Measurements from ENCODE around the gene GGN. TPM values are rescaled to one million over a fixed set of nuclear protein-coding genes. Genes with fewer than 3 reads are reported as not detected.

Gene GGN
- total and polyA plus RNA-seq, 2 of the 13 experiments (the other 11 are each of a cell fraction or from before 2014, with no cell fraction given) = not detected

- TF ChIP-seq ZNF557 (CRISPR knock-in tag; IDR thresholded peaks at IDR 0.05) (no peak), TIGD3 (CRISPR knock-in tag; IDR thresholded peaks at IDR 0.05; ENCODE audit: borderline replicate concordance) (no peak), MLLT10 (CRISPR knock-in tag; IDR thresholded peaks at IDR 0.05) (no peak), NR3C1 (CRISPR knock-in tag; IDR thresholded peaks at IDR 0.05) (no peak), MAFK (conservative IDR thresholded peaks at IDR 0.05 in 1 of 2, IDR thresholded peaks at IDR 0.05 in 1 of 2; ENCODE audit: low read length in 2 of 2) (peak; percentile 98 to 99), MAFG (CRISPR knock-in tag; IDR thresholded peaks at IDR 0.05) (peak; percentile 57; the same call in 1 of the 2 replicates), TBL1XR1 (IDR thresholded peaks at IDR 0.05; ENCODE audit: borderline replicate concordance, low read length, partially characterized antibody) (no peak), PAWR (CRISPR knock-in tag; IDR thresholded peaks at IDR 0.05; ENCODE audit: borderline replicate concordance) (no peak), ZC3H13 (CRISPR knock-in tag; IDR thresholded peaks at IDR 0.05) (no peak), ZNF121 (CRISPR knock-in tag; IDR thresholded peaks at IDR 0.05) (no peak), ARNTL (CRISPR knock-in tag; IDR thresholded peaks at IDR 0.05) (no peak), ZNF124 (CRISPR knock-in tag; IDR thresholded peaks at IDR 0.05) (no peak), ZEB1 (IDR thresholded peaks at IDR 0.05; ENCODE audit: insufficient replicate concordance, low read depth) (no peak)
- TF ChIP-seq, protein P1, sequence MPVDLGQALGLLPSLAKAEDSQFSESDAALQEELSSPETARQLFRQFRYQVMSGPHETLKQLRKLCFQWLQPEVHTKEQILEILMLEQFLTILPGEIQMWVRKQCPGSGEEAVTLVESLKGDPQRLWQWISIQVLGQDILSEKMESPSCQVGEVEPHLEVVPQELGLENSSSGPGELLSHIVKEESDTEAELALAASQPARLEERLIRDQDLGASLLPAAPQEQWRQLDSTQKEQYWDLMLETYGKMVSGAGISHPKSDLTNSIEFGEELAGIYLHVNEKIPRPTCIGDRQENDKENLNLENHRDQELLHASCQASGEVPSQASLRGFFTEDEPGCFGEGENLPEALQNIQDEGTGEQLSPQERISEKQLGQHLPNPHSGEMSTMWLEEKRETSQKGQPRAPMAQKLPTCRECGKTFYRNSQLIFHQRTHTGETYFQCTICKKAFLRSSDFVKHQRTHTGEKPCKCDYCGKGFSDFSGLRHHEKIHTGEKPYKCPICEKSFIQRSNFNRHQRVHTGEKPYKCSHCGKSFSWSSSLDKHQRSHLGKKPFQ (CRISPR knock-in tag; IDR thresholded peaks at IDR 0.05; ENCODE audit: insufficient replicate concordance) = no peak
- TF ChIP-seq, protein P2, sequence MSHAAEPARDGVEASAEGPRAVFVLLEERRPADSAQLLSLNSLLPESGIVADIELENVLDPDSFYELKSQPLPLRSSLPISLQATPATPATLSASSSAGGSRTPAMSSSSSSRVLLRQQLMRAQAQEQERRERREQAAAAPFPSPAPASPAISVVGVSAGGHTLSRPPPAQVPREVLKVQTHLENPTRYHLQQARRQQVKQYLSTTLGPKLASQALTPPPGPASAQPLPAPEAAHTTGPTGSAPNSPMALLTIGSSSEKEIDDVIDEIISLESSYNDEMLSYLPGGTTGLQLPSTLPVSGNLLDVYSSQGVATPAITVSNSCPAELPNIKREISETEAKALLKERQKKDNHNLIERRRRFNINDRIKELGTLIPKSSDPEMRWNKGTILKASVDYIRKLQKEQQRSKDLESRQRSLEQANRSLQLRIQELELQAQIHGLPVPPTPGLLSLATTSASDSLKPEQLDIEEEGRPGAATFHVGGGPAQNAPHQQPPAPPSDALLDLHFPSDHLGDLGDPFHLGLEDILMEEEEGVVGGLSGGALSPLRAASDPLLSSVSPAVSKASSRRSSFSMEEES (CRISPR knock-in tag; IDR thresholded peaks at IDR 0.05) = no peak
These were observed 46.8 kb upstream of the GGN start (continued) for GRCh38 chr19:38434549-38435051.
